OCI-LY7 (cell line): ENCODE measurements around the gene ATP6V0A4.

Experiments used
- EZH2phosphoT487 ChIP-seq: fragments of 200-600 bp; sonication (generic); IDR thresholded peaks from 2 replicates; pipeline ENCODE4 v1.6.1; 2018; ENCODE audit warnings: low read depth, borderline replicate concordance, mild to moderate bottlenecking, mixed run types, antibody characterized with exemption, low read length, moderate library complexity, mixed read lengths
- TF ChIP-seq, protein P1 (sequence below): fragments of 200-600 bp; sonication (generic); conservative IDR thresholded peaks from 2 replicates; pipeline ENCODE4 v1.5.1; 2014; ENCODE audit warnings: mild to moderate bottlenecking, antibody characterized with exemption, low read length, moderate library complexity, mixed read lengths

DNA sequence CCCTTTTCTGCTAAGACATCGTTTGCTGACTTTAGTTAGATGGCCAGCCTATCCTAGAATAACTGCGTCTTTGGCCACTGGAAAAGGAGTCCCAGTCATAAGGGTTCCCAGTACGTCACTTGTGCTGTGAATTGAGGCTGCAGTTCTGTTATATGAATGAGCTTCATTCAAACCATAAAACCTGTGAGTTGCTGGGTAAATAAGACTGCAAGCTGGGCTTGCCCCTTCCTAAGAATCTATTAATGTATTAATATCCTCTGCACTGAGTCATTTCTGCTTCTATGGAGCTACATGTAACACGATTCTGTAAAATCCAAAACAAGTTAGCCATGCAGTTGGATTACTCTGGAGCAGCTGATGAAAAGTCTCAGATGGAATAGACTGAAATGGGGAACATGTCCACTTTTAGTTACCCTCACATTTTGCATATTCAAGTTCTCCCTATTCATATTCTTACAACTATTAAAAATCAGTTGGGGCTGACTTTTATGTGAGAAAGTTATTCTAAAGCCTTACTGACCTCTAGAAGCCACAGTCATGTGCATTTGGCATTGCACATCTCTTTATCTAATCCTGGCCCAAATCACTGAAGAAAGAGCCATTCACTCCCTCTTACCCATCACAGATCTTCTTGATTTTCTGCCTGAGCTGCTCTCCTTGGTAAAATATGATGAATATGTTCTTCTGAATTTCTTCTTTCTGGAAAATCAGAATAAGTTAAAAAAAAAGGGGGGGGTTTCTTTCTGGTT lies 42.0 kb downstream of the ATP6V0A4 start:
- TF ChIP-seq, protein P1, sequence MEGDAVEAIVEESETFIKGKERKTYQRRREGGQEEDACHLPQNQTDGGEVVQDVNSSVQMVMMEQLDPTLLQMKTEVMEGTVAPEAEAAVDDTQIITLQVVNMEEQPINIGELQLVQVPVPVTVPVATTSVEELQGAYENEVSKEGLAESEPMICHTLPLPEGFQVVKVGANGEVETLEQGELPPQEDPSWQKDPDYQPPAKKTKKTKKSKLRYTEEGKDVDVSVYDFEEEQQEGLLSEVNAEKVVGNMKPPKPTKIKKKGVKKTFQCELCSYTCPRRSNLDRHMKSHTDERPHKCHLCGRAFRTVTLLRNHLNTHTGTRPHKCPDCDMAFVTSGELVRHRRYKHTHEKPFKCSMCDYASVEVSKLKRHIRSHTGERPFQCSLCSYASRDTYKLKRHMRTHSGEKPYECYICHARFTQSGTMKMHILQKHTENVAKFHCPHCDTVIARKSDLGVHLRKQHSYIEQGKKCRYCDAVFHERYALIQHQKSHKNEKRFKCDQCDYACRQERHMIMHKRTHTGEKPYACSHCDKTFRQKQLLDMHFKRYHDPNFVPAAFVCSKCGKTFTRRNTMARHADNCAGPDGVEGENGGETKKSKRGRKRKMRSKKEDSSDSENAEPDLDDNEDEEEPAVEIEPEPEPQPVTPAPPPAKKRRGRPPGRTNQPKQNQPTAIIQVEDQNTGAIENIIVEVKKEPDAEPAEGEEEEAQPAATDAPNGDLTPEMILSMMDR = no peak
- TF ChIP-seq EZH2phosphoT487 = no peak
